Measurements from ENCODE around the gene FEV.

FEV gene

DNA sequence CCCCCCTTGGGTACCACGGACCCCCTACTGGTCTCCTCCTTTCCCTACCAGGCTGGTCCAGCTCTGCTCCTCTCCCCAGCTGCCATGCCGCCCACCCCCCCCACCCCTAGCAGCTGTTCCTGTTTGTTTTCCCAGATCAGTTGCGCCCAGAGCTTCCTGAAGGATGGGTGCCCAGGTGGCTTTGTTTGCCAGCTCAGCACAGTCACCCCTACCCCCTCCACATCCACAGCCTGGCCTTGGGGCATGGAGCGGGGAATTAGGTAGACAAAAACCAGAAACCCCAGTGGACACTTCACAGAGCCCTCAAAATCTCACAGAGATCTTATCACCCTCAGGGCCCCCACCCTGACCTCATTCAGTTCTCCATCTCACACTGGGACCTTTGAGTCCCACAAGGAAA lies 12.0 kb upstream of the FEV start:
- DNase-seq (ENCODE audit: insufficient read length, low spot score) (no peak), FAIRE-seq (no peak)
- no peak for TF ChIP-seq POLR2AphosphoS5 (IDR thresholded peaks at IDR 0.05; ENCODE audit: low read depth, low read length)
- TF ChIP-seq PAX5 (IDR thresholded peaks at IDR 0.05; ENCODE audit: insufficient read depth, low read length, severe bottlenecking): no peak

DNA sequence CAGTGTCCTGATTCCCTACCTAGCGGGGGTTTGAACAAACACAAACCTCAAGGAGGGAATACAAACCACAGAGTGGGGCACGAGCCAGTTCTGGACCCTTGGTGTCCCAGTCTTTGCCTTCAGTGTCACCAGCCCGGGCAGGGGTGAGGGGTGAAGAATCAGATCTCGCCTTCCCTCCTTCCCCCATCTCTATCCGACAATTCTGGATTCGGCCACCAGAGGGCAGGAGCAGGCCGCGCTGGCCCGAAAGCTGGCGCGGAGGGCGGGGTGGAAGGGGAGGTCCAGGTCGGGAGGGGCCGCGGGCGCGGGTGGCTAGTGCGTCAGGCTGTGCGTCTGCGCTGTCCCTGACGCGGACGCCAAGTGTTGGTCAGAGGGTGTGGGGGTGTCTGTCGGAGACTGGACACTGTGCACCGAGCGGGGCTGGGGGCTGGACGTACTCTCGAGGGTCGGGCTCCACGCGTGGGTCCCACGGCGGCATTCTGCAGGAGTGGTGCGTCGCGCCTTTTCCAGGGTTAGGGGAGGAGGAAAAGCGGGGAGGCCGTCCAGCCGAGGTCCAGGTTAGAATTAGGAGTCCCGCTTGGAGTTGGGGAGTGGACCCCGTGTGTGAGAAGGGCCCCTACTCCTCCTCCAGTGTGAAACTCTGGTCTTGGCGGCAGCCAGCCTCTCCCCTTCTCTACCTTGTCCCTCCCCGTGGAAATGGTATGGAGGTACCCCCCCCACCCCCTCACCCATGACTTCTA lies 11.2 kb upstream of the FEV start:
- peak; percentile 89 for FAIRE-seq
- no peak for TF ChIP-seq SPI1 (IDR thresholded peaks at IDR 0.05; ENCODE audit: low read depth, low read length)
- no peak for TF ChIP-seq POLR2AphosphoS5 (IDR thresholded peaks at IDR 0.05; ENCODE audit: low read depth, low read length)
- TF ChIP-seq POLR2A (IDR thresholded peaks at IDR 0.05; ENCODE audit: low read depth, low read length): no peak
- no peak for TF ChIP-seq PAX5 (IDR thresholded peaks at IDR 0.05; ENCODE audit: insufficient read depth, low read length, severe bottlenecking)
- no peak for TF ChIP-seq POU2F2 (IDR thresholded peaks at IDR 0.05; ENCODE audit: low read depth, low read length)
- TF ChIP-seq TAF1 (IDR thresholded peaks at IDR 0.05; ENCODE audit: low read depth, low read length): no peak
- peak; percentile 92 for DNase-seq (ENCODE audit: insufficient read length, low spot score)

DNA sequence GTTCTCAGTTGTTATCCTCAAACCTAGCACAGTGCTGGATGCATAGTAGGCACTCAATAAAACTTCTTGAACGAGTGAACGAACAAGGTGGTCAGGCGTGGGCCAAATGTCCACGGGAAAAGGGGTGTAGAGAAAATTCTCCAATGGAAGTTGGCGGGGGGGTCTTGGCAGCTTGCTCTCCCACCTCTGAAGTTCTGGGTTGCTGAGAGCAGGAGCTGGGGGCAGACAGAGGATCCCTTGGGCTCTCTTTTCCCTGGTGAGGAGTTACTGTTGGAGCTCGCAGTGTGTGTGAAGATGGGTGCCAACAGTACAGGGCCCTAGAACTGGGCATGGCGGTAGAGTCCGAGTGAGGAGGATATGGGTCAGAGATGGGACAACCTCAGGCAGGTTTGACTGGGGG lies 10.6 kb upstream of the FEV start:
- no peak for DNase-seq (ENCODE audit: insufficient read length, low spot score)
- peak; percentile 31 for FAIRE-seq
- TF ChIP-seq PAX5 (IDR thresholded peaks at IDR 0.05; ENCODE audit: insufficient read depth, low read length, severe bottlenecking): no peak
- no peak for TF ChIP-seq POU2F2 (IDR thresholded peaks at IDR 0.05; ENCODE audit: low read depth, low read length)
- TF ChIP-seq TAF1 (IDR thresholded peaks at IDR 0.05; ENCODE audit: low read depth, low read length): no peak
- TF ChIP-seq SPI1 (IDR thresholded peaks at IDR 0.05; ENCODE audit: low read depth, low read length): no peak
- no peak for TF ChIP-seq POLR2A (IDR thresholded peaks at IDR 0.05; ENCODE audit: low read depth, low read length)
- no peak for TF ChIP-seq POLR2AphosphoS5 (IDR thresholded peaks at IDR 0.05; ENCODE audit: low read depth, low read length)

DNA sequence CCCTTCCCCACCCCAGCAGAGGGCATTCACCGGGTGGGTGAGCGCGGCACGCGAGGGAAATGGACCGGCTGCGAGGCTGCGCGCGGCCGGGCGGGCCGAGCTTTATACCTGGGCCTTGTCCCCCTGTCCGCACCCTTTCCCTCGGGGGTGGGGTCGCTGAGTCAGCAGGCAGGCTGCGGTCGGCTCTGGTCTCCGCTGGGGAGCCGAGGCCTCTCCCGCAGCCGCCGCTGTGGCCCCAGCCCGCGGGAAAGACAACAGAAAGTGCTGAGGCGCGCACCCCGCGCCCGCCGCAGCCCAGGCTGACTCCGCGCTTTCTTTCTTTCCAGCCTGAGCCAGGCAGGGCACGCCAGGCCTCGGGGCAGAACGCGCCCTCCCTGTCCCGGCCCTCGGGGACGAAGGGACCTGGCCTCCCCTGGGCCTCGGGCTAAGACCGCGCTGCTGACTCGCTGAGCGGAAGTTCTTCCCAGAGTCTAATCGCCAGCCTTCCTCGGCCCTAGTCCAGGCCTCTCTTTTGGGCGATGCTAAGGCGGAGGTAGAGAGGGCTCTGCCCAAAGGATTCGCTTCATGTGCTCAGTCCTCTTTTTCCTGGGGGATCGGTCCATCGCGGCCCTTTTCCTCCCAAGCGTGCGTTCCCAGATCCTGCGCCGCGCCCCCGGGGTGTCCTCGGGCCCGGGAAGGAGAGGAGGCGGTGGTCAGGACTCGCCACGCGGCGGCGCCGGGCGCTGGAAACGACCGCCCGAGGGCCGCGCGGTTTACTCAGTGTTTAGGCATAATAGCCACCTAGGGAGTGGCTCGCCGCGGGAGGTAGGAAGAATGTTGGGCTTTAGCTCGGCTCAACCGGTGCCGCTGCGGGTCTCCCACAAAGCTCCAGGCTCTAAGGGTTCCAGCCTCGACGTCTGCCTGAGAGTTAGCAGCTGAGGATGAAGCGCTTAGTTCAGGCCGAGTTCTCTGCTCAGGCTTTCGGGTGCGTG lies 8.6 kb upstream of the FEV start, which contains the start of gene CRYBA2:
Gene CRYBA2, minus strand, starts transcription at position 78 of the 971 bp plus-strand sequence. CDS start 246 bp downstream, outside the sequence.
- DNase-seq (ENCODE audit: insufficient read length, low spot score) (no peak), FAIRE-seq (no peak)
- no peak for TF ChIP-seq POLR2A (IDR thresholded peaks at IDR 0.05; ENCODE audit: low read depth, low read length)
- no peak for TF ChIP-seq POU2F2 (IDR thresholded peaks at IDR 0.05; ENCODE audit: low read depth, low read length)
- no peak for TF ChIP-seq TAF1 (IDR thresholded peaks at IDR 0.05; ENCODE audit: low read depth, low read length)
- TF ChIP-seq PAX5 (IDR thresholded peaks at IDR 0.05; ENCODE audit: insufficient read depth, low read length, severe bottlenecking): no peak
- no peak for TF ChIP-seq POLR2AphosphoS5 (IDR thresholded peaks at IDR 0.05; ENCODE audit: low read depth, low read length)
- no peak for TF ChIP-seq SPI1 (IDR thresholded peaks at IDR 0.05; ENCODE audit: low read depth, low read length)

DNA sequence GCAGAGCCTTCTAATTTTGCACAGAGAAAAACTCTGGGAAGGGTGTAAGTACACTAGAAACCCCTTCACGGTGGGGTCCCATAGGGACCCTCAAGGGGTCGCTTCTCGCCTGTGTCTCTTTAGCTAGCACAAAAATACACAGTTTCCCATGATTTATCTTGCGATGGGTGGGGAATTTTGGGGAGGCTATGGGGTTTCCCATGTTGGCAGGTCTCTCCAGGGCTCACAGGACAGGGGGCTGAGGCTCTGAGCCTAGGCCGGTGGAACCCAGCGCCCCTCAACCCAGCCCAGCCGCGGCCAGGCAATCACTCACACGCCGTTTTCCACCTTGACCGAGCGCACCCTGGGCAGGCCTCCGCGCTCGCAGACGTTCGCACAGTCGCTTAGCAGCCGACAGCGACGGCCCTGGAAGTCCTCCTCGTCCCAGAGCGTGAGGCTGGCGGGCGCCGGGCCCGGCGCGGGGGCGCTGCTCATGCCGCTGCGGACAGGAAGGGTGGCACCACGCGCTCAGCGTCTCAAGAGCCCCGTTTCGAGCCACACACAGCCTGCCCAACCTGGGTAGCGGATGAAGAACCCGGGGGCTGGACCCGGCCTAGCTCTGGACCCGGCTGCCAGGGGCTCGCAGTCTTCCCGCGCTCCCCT lies 7.8 kb upstream of the FEV start:
- DNase-seq (ENCODE audit: insufficient read length, low spot score) (no peak), FAIRE-seq (no peak)
- TF ChIP-seq POLR2AphosphoS5 (IDR thresholded peaks at IDR 0.05; ENCODE audit: low read depth, low read length): no peak
- no peak for TF ChIP-seq POLR2A (IDR thresholded peaks at IDR 0.05; ENCODE audit: low read depth, low read length)
- TF ChIP-seq POU2F2 (IDR thresholded peaks at IDR 0.05; ENCODE audit: low read depth, low read length): no peak
- no peak for TF ChIP-seq SPI1 (IDR thresholded peaks at IDR 0.05; ENCODE audit: low read depth, low read length)
- TF ChIP-seq TAF1 (IDR thresholded peaks at IDR 0.05; ENCODE audit: low read depth, low read length): no peak
- TF ChIP-seq PAX5 (IDR thresholded peaks at IDR 0.05; ENCODE audit: insufficient read depth, low read length, severe bottlenecking): no peak

DNA sequence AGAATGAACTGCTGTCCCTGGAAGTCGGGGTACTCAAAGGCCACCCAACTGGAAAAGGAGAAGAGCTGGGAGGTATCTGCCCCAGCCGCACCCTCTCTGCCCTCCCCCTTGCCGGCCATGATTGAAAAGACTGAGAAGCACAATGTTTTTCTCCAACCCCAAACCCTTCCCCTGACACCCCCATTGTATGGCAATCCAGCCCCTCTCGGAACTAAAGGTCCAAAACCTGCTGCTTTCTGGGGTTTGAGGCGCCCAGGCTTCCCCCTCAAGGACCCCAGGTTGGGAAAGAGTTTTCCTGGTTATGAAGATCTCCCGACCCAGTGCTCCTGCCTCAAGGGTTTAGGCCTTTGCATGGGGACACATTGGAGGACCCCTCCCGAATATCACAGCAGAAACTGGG lies 7.2 kb upstream of the FEV start:
- FAIRE-seq (no peak), DNase-seq (ENCODE audit: insufficient read length, low spot score) (no peak)
- TF ChIP-seq SPI1 (IDR thresholded peaks at IDR 0.05; ENCODE audit: low read depth, low read length): no peak
- TF ChIP-seq TAF1 (IDR thresholded peaks at IDR 0.05; ENCODE audit: low read depth, low read length): no peak

DNA sequence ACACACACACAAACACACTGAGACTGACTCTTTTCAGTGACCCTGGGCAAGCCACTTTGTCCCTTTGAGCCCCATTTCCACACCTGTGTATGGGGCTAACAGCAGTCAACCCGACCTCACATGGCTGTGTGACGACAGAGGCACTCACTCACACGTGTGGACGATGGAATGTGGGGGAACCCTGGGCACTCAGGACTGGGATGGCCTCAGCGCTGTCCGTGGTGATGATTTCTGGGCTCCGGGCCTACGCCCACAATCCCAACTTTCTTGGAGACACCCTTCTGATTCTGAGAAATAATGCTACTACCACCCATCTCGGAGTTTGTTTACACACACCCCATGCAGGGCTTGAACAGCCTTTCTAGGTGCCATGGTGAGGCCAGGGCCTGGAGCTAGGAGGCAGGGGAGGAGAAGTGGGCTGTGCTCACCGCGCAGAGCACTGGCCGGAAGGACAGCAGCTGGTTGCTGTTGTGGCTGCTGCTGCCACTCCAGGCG lies 6.7 kb upstream of the FEV start:
- FAIRE-seq (no peak), DNase-seq (ENCODE audit: insufficient read length, low spot score) (no peak)
- TF ChIP-seq POLR2AphosphoS5 (IDR thresholded peaks at IDR 0.05; ENCODE audit: low read depth, low read length): no peak
- TF ChIP-seq TAF1 (IDR thresholded peaks at IDR 0.05; ENCODE audit: low read depth, low read length): no peak
- no peak for TF ChIP-seq PAX5 (IDR thresholded peaks at IDR 0.05; ENCODE audit: insufficient read depth, low read length, severe bottlenecking)

DNA sequence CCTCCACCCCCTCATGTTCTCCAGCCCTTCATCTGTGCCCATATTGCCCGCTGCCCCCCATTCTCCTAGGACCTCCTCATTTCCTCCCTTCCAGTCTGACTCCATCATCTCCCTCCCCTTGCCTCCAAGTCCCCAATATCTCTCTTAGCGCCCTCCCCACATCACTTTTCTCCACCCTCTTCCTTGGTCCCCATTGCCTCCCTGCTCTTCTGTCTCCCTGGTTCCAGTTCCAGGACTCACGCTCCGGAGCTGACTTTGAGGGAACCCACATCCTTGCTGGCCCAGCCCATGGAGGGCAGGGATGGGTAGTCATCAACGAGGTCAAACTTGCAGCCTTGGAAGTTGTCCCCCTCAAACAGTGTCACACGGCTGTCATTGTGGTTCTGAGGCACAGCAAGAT lies 5.6 kb upstream of the FEV start:
- FAIRE-seq (no peak), DNase-seq (ENCODE audit: insufficient read length, low spot score) (no peak)
- no peak for TF ChIP-seq POLR2AphosphoS5 (IDR thresholded peaks at IDR 0.05; ENCODE audit: low read depth, low read length)
- no peak for TF ChIP-seq TAF1 (IDR thresholded peaks at IDR 0.05; ENCODE audit: low read depth, low read length)
- no peak for TF ChIP-seq POLR2A (IDR thresholded peaks at IDR 0.05; ENCODE audit: low read depth, low read length)
- TF ChIP-seq PAX5 (IDR thresholded peaks at IDR 0.05; ENCODE audit: insufficient read depth, low read length, severe bottlenecking): no peak
- no peak for TF ChIP-seq SPI1 (IDR thresholded peaks at IDR 0.05; ENCODE audit: low read depth, low read length)
- TF ChIP-seq POU2F2 (IDR thresholded peaks at IDR 0.05; ENCODE audit: low read depth, low read length): no peak

DNA sequence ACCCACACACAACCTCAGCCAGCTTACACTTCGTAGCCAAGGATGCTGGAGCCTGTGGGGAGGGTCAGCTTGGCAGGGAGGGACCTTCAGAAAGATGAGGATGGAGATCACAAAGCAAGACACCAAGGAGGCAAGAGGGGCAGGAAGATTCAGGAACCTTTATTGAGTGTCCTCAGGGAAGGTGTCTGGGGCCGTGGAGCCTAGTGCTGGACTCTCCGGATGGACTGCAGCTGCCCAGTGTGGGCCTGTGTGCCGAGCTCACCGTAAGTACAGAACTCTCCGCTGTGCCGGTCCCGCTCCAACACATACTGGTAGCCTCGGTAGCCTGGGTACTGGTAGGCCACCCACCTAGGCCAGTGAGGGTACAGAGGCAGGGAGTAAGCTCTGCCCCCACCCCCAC lies 5.1 kb upstream of the FEV start:
- FAIRE-seq: no peak
- DNase-seq (ENCODE audit: insufficient read length, low spot score): no peak
- no peak for TF ChIP-seq POU2F2 (IDR thresholded peaks at IDR 0.05; ENCODE audit: low read depth, low read length)
- no peak for TF ChIP-seq TAF1 (IDR thresholded peaks at IDR 0.05; ENCODE audit: low read depth, low read length)
- TF ChIP-seq POLR2A (IDR thresholded peaks at IDR 0.05; ENCODE audit: low read depth, low read length): no peak
- TF ChIP-seq PAX5 (IDR thresholded peaks at IDR 0.05; ENCODE audit: insufficient read depth, low read length, severe bottlenecking): no peak
- TF ChIP-seq POLR2AphosphoS5 (IDR thresholded peaks at IDR 0.05; ENCODE audit: low read depth, low read length): no peak
- TF ChIP-seq SPI1 (IDR thresholded peaks at IDR 0.05; ENCODE audit: low read depth, low read length): no peak

Measured in GM12891 (cell line).